ENCODE measurements around the gene MED10. TPM values are rescaled to one million over a fixed set of nuclear protein-coding genes. Genes with fewer than 3 reads are reported as not detected.

Gene MED10
- total and polyA plus RNA-seq, 2 donors (not counting 3 experiments of a cell fraction or from before 2014, with no cell fraction given) = 55.6 to 56.3 TPM

DNA sequence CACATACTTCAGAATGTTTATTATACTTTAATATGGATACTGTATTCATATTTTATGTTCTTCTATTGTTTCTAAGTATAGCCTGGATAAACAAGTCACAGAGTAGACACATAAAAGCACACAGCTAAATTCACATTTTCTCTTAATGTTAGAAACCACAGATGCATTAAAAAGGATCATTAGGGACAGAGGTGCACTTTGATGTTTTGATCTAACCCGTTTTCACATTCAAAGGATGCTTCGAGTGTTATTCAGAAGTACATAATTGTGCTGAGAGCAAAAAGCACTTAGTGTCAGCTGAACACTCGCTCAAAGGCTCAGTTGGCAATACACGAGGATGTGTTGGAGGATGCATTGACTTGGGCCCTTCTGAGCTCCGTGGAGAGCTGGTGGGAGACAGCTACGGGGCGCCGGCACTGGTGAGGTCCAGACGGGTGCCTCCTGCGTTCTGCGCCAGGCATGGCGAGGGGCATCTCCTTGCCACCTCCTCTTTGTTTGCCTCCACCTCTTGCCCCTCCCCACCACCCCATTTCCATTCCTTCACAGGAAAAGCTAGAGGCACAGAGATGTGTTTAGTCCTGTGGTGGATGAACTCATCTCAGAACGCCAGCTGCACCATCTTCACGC lies 35.5 kb downstream of the MED10 start:
- Histone ChIP-seq H3K9ac (replicated peaks; ENCODE audit: extremely low read depth, insufficient read depth, low read length) (no peak overlapping the region), H3K4me3 (replicated peaks in 1 of 3; ENCODE audit: insufficient read depth in 1 of 3, low read depth in 1 of 3, low read length in 3 of 3) (no peak overlapping the region), H3K79me2 (ENCODE audit: control insufficient read depth, insufficient read depth, low read length) (no peaks in the 10 kb centered on the region), H3K27ac (ENCODE audit: insufficient read depth, low read depth, low read length) (no peak overlapping the region), H3K36me3 (ENCODE audit: control insufficient read depth in 2 of 2, extremely low read depth in 1 of 2, insufficient read depth in 2 of 2, low read length in 2 of 2) (no peaks in the 10 kb centered on the region), H3K9me3 (replicated peaks; ENCODE audit: control insufficient read depth, insufficient read depth, low read length) (no peaks in the 10 kb centered on the region), H3K9me1 (replicated peaks; ENCODE audit: control insufficient read depth, extremely low read depth, insufficient read depth, low read length) (no peaks in the 10 kb centered on the region), H2AFZ (ENCODE audit: low read depth, low read length) (no peak overlapping the region), H3K4me2 (ENCODE audit: insufficient read depth, low read length) (no peak overlapping the region), H4K20me1 (replicated peaks; ENCODE audit: control insufficient read depth, extremely low read depth, insufficient read depth, low read length) (no peaks in the 10 kb centered on the region), H3K4me1 (ENCODE audit: control insufficient read depth, extremely low read depth, insufficient read depth, low read length) (no peaks in the 10 kb centered on the region), H3K27me3 (ENCODE audit: control insufficient read depth in 2 of 2, insufficient read depth in 2 of 2, low read length in 2 of 2) (no peaks in the 10 kb centered on the region)
- CTCF ChIA-PET = interaction anchor here (4.3 kb wide), 1 partner anchor 92 kb away, joined by 14 read pairs; no protein-coding TSS in a partner anchor
- POLR2A ChIA-PET = no interaction called here
- DNase-seq (ENCODE audit: low read depth, low spot score) = no peak
- TF ChIP-seq FOS (IDR thresholded peaks at IDR 0.05; ENCODE audit: borderline replicate concordance, insufficient read depth, low read length) (no peak), POLR2A (IDR thresholded peaks at IDR 0.05; ENCODE audit: low read depth, low read length) (no peak), POLR2AphosphoS5 (IDR thresholded peaks at IDR 0.05; ENCODE audit: insufficient read depth, low read depth, low read length) (no peak), JUN (IDR thresholded peaks at IDR 0.05; ENCODE audit: borderline replicate concordance, insufficient read depth, insufficient read length, low read depth) (no peak)
- TF ChIP-seq, protein P1, sequence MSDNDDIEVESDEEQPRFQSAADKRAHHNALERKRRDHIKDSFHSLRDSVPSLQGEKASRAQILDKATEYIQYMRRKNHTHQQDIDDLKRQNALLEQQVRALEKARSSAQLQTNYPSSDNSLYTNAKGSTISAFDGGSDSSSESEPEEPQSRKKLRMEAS (IDR thresholded peaks at IDR 0.05; ENCODE audit: insufficient read depth, insufficient read length) = no peak
- dilution Hi-C loops (cut with MboI; ENCODE audit: extremely low pct_ligation_motif_present, low sequenced_read_pairs) = no loop called here
- BruUV-seq (replicated peaks) = no TSS peak
- intact Hi-C loops (cut with micrococcal nuclease) = no loop called here
- FAIRE-seq = no peak

DNA sequence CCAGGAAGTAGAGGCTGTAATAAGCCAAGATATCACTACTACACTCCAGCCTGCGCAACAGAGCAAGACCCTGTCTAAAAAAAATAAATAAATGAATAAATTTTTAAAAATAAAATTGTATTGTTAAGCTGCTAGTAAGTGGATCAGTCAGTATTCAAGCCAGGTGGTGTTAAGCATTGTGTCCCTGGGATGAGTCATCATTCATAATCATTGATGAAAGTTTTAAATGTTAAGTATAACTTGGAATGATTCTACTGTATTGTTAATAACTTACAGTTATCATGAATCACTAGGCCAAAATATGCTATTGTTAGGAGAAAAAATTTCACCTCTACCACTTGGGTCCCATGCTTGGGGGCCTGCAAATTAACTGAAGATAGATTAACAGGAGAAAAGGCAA lies 38.2 kb downstream of the MED10 start:
- Histone ChIP-seq H3K4me2 (ENCODE audit: insufficient read depth, low read length) (no peak overlapping the region), H3K4me3 (replicated peaks in 1 of 3; ENCODE audit: insufficient read depth in 1 of 3, low read depth in 1 of 3, low read length in 3 of 3) (no peak overlapping the region), H4K20me1 (replicated peaks; ENCODE audit: control insufficient read depth, extremely low read depth, insufficient read depth, low read length) (no peaks in the 10 kb centered on the region), H3K9me1 (replicated peaks; ENCODE audit: control insufficient read depth, extremely low read depth, insufficient read depth, low read length) (no peaks in the 10 kb centered on the region), H3K79me2 (ENCODE audit: control insufficient read depth, insufficient read depth, low read length) (no peaks in the 10 kb centered on the region), H3K27me3 (ENCODE audit: control insufficient read depth in 2 of 2, insufficient read depth in 2 of 2, low read length in 2 of 2) (no peaks in the 10 kb centered on the region), H3K27ac (ENCODE audit: insufficient read depth, low read depth, low read length) (no peak overlapping the region), H3K9ac (replicated peaks; ENCODE audit: extremely low read depth, insufficient read depth, low read length) (no peak overlapping the region), H3K36me3 (ENCODE audit: control insufficient read depth in 2 of 2, extremely low read depth in 1 of 2, insufficient read depth in 2 of 2, low read length in 2 of 2) (no peaks in the 10 kb centered on the region), H3K9me3 (replicated peaks; ENCODE audit: control insufficient read depth, insufficient read depth, low read length) (no peaks in the 10 kb centered on the region), H3K4me1 (ENCODE audit: control insufficient read depth, extremely low read depth, insufficient read depth, low read length) (no peaks in the 10 kb centered on the region), H2AFZ (ENCODE audit: low read depth, low read length) (no peak overlapping the region)
- dilution Hi-C loops (cut with MboI; ENCODE audit: extremely low pct_ligation_motif_present, low sequenced_read_pairs) (no loop called here), intact Hi-C loops (cut with micrococcal nuclease) (no loop called here)
- TF ChIP-seq EZH2 (IDR thresholded peaks at IDR 0.05; ENCODE audit: borderline replicate concordance, low read depth, low read length, severe bottlenecking) = no peak
- TF ChIP-seq JUN (IDR thresholded peaks at IDR 0.05; ENCODE audit: borderline replicate concordance, insufficient read depth, insufficient read length, low read depth) = peak; percentile 14
- FAIRE-seq (no peak), DNase-seq (ENCODE audit: low read depth, low spot score) (no peak)
- ChIA-PET POLR2A (no interaction called here), CTCF (interaction anchor here (1.5 kb wide), 1 partner anchor 95 kb away, joined by 4 read pairs; no protein-coding TSS in a partner anchor)
- BruUV-seq (replicated peaks) = no TSS peak

All from endothelial cell of umbilical vein (primary cell).